HepG2 (cell line): ENCODE data around the gene TMED3. TPM values are rescaled to one million over a fixed set of nuclear protein-coding genes. Genes with fewer than 3 reads are reported as not detected.

ENCODE experiments used
- ATAC-seq: fragments of 200-7000 bp; cut with Tn5 transposase; 3 replicates; pipeline ENCODE4 v1.9.1; 2020; ENCODE audit warnings: mild to moderate bottlenecking, moderate library complexity
- BruUV-seq: library from RNA; stranded (reverse); fragments of 400-500 nt; replicated peaks from 2 replicates; lab custom pipeline; 2021; lab: Mats Ljungman, UMichigan
- CTCF ChIA-PET: fragments of 300-600 bp; formaldehyde crosslinking; extraction: SDS; loops from one replicate; lab custom pipeline; 2021; ENCODE audit warnings: low total read pairs, inconsistent platforms, low intra/inter-chr PET ratio; lab: Yijun Ruan, JAX
- POLR2A ChIA-PET: fragments of 350-600 bp; sonication (Branson Sonifier 250); formaldehyde crosslinking; loops from one replicate; lab custom pipeline; 2020; ENCODE audit warnings: antibody characterized with exemption, inconsistent platforms; lab: Yijun Ruan, JAX
- DNase-seq: peaks from one replicate; pipeline ENCODE4 v3.0.0-alpha.2; 2015; ENCODE audit warnings: low spot score
- FAIRE-seq: peaks from 3 replicates; lab custom pipeline; 2011; peaks lifted over from hg19 to GRCh38; lab: Jason Lieb, UNC
- H2AFZ ChIP-seq: one replicate; pipeline ENCODE4 v1.6.1; 2011; ENCODE audit warnings: low read length, inconsistent platforms
- H3K27ac ChIP-seq: fragments of 300-600 bp; 3 replicates; pipeline ENCODE4 v1.8.0; 2011; ENCODE audit warnings: mixed run types, mild to moderate bottlenecking, mixed read lengths, low read length, inconsistent platforms; ENCODE audit not compliant: insufficient read depth; ENCODE audit errors: extremely low read length
- H3K27me3 ChIP-seq, 2 experiments: fragments of 200-600 bp in 1 of 2; 2 replicates in 1 of 2; 3 replicates in 1 of 2; pipeline versions ENCODE4 v1.6.0 to v1.8.0; 2011; ENCODE audit warnings: low read length in 2 of 2, mild to moderate bottlenecking in 2 of 2, moderate library complexity in 2 of 2, inconsistent platforms in 1 of 2; ENCODE audit not compliant: insufficient read depth in 2 of 2, control insufficient read depth in 1 of 2
- H3K36me3 ChIP-seq, 2 experiments: fragments of 200-600 bp in 1 of 2; replicated peaks in 1 of 2; 2 replicates in 1 of 2; 3 replicates in 1 of 2; pipeline versions ENCODE4 v1.5.1 to v1.8.0; 2011; ENCODE audit warnings: low read length in 2 of 2, inconsistent platforms in 1 of 2; ENCODE audit not compliant: insufficient read depth in 2 of 2, control insufficient read depth in 1 of 2
- H3K4me1 ChIP-seq: 2 replicates; pipeline ENCODE4 v1.5.1; 2012; ENCODE audit warnings: low read length, inconsistent platforms; ENCODE audit not compliant: insufficient read depth
- H3K4me2 ChIP-seq: 2 replicates; pipeline ENCODE4 v1.6.0; 2011; ENCODE audit warnings: low read depth, low read length, inconsistent platforms
- H3K4me3 ChIP-seq, 3 experiments: fragments of 200-600 bp in 1 of 3; sonication (generic), shearing (Covaris generic) in 1 of 3; replicated peaks in 1 of 3; 2 replicates each; pipeline ENCODE4 v1.5.1; 2011 to 2016; ENCODE audit warnings: low read length in 3 of 3, inconsistent platforms in 2 of 3, low read depth in 2 of 3, mild to moderate bottlenecking in 2 of 3, control low read depth in 1 of 3, mixed read lengths in 1 of 3; ENCODE audit not compliant: insufficient read depth in 1 of 3
- H3K79me2 ChIP-seq: one replicate; pipeline ENCODE4 v1.6.1; 2011; ENCODE audit warnings: low read length, inconsistent platforms; ENCODE audit not compliant: insufficient read depth
- H3K9ac ChIP-seq: 2 replicates; pipeline ENCODE4 v1.6.0; 2011; ENCODE audit warnings: mild to moderate bottlenecking, low read depth, low read length, inconsistent platforms; ENCODE audit not compliant: insufficient read depth
- H3K9me3 ChIP-seq: 2 replicates; pipeline ENCODE4 v1.5.1; 2012; ENCODE audit warnings: mild to moderate bottlenecking, low read length
- H4K20me1 ChIP-seq: 2 replicates; pipeline ENCODE4 v1.6.0; 2011; ENCODE audit warnings: inconsistent platforms, mild to moderate bottlenecking, low read length, moderate library complexity; ENCODE audit not compliant: insufficient read depth
- ETV6 ChIP-seq: sonication (generic); formaldehyde crosslinking; conservative IDR thresholded peaks from 2 replicates; pipeline ENCODE4 v1.4.0; 2020; ENCODE audit warnings: missing genetic modification reagents
- HMG20B ChIP-seq: conservative IDR thresholded peaks from 2 replicates; pipeline ENCODE4 v1.6.1; 2016; ENCODE audit warnings: missing genetic modification reagents, missing compliant biosample characterization
- IKZF1 ChIP-seq: fragments of 450-650 bp; IDR thresholded peaks from 2 replicates; pipeline ENCODE4 v1.7.1; 2016
- RCOR2 ChIP-seq: IDR thresholded peaks from 2 replicates; pipeline ENCODE4 v1.6.1; 2016; ENCODE audit warnings: missing biosample characterization, missing genetic modification reagents
- TBL1XR1 ChIP-seq: fragments of 150-350 bp; IDR thresholded peaks from 2 replicates; pipeline ENCODE4 v1.6.1; 2014; ENCODE audit warnings: borderline replicate concordance, low read length; ENCODE audit not compliant: partially characterized antibody
- TMF1 ChIP-seq: sonication (generic); formaldehyde crosslinking; IDR thresholded peaks from 2 replicates; pipeline ENCODE4 v1.8.1; 2022; ENCODE audit warnings: low read depth, missing genetic modification reagents
- TSC22D2 ChIP-seq: sonication (generic); formaldehyde crosslinking; IDR thresholded peaks from 2 replicates; pipeline ENCODE4 v1.5.1; 2020; ENCODE audit warnings: missing genetic modification reagents, mild to moderate bottlenecking, borderline replicate concordance
- ZIK1 ChIP-seq: sonication (generic); formaldehyde crosslinking; IDR thresholded peaks from 2 replicates; pipeline ENCODE4 v1.5.0; 2020; ENCODE audit warnings: mild to moderate bottlenecking, low read depth, missing genetic modification reagents, borderline replicate concordance
- WGBS: methylation state at CpG from one replicate; pipeline ENCODE4 v1.1.6; 2017; ENCODE audit warnings: low lambda C conversion rate; 5-methylcytosine and 5-hydroxymethylcytosine counted together
- in situ Hi-C: cut with HindIII; loops from 2 replicates; pipeline ENCODE4 v1.10.0; 2017; ENCODE audit warnings: low pct_unique_long_range_greater_than_20kb; ENCODE audit not compliant: extremely low pct_ligation_motif_present
- intact Hi-C: fragments of 100-400 bp; cut with micrococcal nuclease; formaldehyde crosslinking; loops from one replicate; pipeline ENCODE4 v1.10.0; 2022; ENCODE audit not compliant: unreplicated experiment
- polyA plus RNA-seq, 8 experiments: library from polyadenylated mRNA; depleted of rRNA in 3 of 8; stranded (reverse) in 7 of 8; unstranded in 1 of 8; fragments of >200 nt; fragmentation: Illumina TruSeq in 4 of 8; extraction: Trizol in 4 of 8; gene quantifications; 2 replicates each; pipeline versions ENCODE4 v1.2.1 to v1.2.3, GENCODE V29; 2011 to 2016; ENCODE audit warnings: low read depth in 4 of 8, missing spikeins in 1 of 8, mixed read lengths in 1 of 8; ENCODE audit not compliant: insufficient read depth in 1 of 8
- total RNA-seq, 5 experiments: library from RNA; depleted of rRNA; stranded (reverse); fragments of >200 nt; fragmentation: Illumina TruSeq; extraction: Trizol; gene quantifications; 2 replicates each; pipeline ENCODE4 v1.2.3, GENCODE V29; 2016; ENCODE audit warnings: low read depth in 1 of 5
- TF ChIP-seq, protein P1 (sequence below): sonication (generic); formaldehyde crosslinking; IDR thresholded peaks from 2 replicates; pipeline ENCODE4 v1.8.0; 2022; ENCODE audit warnings: missing genetic modification reagents, mild to moderate bottlenecking, inconsistent platforms, borderline replicate concordance
- TF ChIP-seq, protein P2 (sequence below): sonication (generic); formaldehyde crosslinking; IDR thresholded peaks from 2 replicates; pipeline ENCODE4 v1.5.1; 2020; ENCODE audit warnings: missing genetic modification reagents, mild to moderate bottlenecking, borderline replicate concordance
- TF ChIP-seq, protein P3 (sequence below): sonication (generic); formaldehyde crosslinking; IDR thresholded peaks from 2 replicates; pipeline ENCODE4 v1.4.0; 2020; ENCODE audit warnings: mild to moderate bottlenecking, missing genetic modification reagents
- TF ChIP-seq, protein P4 (sequence below): sonication (generic); formaldehyde crosslinking; IDR thresholded peaks from 2 replicates; pipeline ENCODE4 v1.4.0; 2020; ENCODE audit warnings: missing genetic modification reagents, borderline replicate concordance

The TMED3 gene
- total and polyA plus RNA-seq, 2 of the 13 experiments (the other 11 are each of a cell fraction or from before 2014, with no cell fraction given): 125 to 155 TPM

DNA sequence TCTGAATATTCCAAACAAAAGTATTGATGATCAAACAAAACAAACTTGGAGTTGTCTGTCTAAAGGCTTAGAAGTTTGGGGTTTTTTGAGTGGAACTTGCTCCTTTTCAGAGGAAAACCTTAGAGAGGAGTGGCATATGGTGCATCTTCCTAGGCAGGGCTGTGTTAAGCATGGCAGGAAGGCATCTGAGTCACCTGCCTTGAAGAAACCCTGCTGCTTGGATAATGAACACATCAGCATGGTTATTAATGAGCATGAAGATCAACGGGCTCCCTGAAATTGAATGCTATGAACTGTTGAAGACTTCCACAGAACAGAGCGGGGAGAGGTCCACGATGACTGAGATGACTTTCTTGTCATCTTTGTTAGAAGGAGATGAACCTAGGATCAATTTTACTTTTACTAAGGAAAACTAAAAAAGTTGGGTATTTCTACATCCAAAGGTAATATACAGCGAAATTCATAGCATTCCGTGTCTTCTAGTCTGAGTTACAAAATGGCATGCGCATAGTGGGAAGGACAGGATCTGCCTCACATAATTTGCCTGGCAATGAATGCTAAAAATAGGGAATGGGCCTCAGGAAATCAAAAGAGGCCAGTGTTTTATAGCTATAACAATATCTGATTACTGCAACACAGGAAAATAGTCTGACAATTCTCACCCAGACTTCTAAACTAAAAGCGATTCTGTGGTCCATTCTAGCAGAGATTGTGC lies 11.6 kb upstream of the TMED3 start:
- Histone ChIP-seq H3K27me3 (peaks cover 0 to 11% of the 10 kb centered on the region in 2 experiments; a peak in 2 of 5 replicates), H3K9me3 (no peaks in the 10 kb centered on the region), H3K27ac (no peak overlapping the region), H3K79me2 (no peaks in the 10 kb centered on the region), H3K9ac (no peak overlapping the region), H3K4me1 (no peaks in the 10 kb centered on the region), H3K4me3 (no peak overlapping the region), H3K4me2 (no peak overlapping the region), H2AFZ (no peak overlapping the region), H4K20me1 (no peaks in the 10 kb centered on the region), H3K36me3 (no peaks in the 10 kb centered on the region)
- FAIRE-seq (no peak), DNase-seq (no peak), ATAC-seq (no peak)
- no TSS peak for BruUV-seq
- 16% methylated on average over 7 of the region's 7 CpGs for WGBS
- intact Hi-C loops: no loop called here
- POLR2A ChIA-PET: no interaction called here
- in situ Hi-C loops: no loop called here
- CTCF ChIA-PET: no interaction called here
- TF ChIP-seq ZIK1 (CRISPR knock-in tag) (no peak), ETV6 (CRISPR knock-in tag) (no peak), HMG20B (CRISPR knock-in tag) (no peak), RCOR2 (CRISPR knock-in tag) (no peak), TSC22D2 (CRISPR knock-in tag) (no peak), IKZF1 (no peak), TBL1XR1 (no peak), TMF1 (CRISPR knock-in tag) (no peak)
- TF ChIP-seq, protein P1, sequence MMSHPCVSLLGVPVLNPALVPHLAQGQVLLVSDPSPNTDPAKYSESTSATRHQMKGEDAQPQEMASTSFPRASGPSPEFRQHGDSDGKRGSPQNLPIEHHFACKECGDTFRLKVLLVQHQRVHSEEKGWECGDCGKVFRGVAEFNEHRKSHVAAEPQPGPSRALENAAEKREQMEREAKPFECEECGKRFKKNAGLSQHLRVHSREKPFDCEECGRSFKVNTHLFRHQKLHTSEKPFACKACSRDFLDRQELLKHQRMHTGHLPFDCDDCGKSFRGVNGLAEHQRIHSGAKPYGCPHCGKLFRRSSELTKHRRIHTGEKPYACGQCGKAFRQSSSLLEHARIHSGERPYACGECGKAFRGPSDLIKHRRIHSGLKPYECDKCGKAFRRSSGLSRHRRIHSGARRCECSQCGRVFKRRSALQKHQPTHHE (CRISPR knock-in tag): no peak
- TF ChIP-seq, protein P2, sequence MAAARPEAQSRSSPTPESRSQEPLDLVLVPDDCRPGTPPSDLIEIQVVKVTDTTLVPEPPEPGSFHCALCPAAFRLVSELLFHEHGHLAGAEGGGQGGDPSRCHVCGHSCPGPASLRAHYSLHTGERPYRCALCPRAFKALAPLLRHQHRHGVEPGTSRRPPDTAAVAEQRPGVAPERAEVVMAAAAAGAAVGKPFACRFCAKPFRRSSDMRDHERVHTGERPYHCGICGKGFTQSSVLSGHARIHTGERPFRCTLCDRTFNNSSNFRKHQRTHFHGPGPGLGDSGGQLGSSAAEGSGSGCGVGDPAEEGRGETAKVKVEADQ: no peak
- TF ChIP-seq, protein P3, sequence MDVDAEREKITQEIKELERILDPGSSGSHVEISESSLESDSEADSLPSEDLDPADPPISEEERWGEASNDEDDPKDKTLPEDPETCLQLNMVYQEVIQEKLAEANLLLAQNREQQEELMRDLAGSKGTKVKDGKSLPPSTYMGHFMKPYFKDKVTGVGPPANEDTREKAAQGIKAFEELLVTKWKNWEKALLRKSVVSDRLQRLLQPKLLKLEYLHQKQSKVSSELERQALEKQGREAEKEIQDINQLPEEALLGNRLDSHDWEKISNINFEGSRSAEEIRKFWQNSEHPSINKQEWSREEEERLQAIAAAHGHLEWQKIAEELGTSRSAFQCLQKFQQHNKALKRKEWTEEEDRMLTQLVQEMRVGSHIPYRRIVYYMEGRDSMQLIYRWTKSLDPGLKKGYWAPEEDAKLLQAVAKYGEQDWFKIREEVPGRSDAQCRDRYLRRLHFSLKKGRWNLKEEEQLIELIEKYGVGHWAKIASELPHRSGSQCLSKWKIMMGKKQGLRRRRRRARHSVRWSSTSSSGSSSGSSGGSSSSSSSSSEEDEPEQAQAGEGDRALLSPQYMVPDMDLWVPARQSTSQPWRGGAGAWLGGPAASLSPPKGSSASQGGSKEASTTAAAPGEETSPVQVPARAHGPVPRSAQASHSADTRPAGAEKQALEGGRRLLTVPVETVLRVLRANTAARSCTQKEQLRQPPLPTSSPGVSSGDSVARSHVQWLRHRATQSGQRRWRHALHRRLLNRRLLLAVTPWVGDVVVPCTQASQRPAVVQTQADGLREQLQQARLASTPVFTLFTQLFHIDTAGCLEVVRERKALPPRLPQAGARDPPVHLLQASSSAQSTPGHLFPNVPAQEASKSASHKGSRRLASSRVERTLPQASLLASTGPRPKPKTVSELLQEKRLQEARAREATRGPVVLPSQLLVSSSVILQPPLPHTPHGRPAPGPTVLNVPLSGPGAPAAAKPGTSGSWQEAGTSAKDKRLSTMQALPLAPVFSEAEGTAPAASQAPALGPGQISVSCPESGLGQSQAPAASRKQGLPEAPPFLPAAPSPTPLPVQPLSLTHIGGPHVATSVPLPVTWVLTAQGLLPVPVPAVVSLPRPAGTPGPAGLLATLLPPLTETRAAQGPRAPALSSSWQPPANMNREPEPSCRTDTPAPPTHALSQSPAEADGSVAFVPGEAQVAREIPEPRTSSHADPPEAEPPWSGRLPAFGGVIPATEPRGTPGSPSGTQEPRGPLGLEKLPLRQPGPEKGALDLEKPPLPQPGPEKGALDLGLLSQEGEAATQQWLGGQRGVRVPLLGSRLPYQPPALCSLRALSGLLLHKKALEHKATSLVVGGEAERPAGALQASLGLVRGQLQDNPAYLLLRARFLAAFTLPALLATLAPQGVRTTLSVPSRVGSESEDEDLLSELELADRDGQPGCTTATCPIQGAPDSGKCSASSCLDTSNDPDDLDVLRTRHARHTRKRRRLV: no peak
- TF ChIP-seq, protein P4, sequence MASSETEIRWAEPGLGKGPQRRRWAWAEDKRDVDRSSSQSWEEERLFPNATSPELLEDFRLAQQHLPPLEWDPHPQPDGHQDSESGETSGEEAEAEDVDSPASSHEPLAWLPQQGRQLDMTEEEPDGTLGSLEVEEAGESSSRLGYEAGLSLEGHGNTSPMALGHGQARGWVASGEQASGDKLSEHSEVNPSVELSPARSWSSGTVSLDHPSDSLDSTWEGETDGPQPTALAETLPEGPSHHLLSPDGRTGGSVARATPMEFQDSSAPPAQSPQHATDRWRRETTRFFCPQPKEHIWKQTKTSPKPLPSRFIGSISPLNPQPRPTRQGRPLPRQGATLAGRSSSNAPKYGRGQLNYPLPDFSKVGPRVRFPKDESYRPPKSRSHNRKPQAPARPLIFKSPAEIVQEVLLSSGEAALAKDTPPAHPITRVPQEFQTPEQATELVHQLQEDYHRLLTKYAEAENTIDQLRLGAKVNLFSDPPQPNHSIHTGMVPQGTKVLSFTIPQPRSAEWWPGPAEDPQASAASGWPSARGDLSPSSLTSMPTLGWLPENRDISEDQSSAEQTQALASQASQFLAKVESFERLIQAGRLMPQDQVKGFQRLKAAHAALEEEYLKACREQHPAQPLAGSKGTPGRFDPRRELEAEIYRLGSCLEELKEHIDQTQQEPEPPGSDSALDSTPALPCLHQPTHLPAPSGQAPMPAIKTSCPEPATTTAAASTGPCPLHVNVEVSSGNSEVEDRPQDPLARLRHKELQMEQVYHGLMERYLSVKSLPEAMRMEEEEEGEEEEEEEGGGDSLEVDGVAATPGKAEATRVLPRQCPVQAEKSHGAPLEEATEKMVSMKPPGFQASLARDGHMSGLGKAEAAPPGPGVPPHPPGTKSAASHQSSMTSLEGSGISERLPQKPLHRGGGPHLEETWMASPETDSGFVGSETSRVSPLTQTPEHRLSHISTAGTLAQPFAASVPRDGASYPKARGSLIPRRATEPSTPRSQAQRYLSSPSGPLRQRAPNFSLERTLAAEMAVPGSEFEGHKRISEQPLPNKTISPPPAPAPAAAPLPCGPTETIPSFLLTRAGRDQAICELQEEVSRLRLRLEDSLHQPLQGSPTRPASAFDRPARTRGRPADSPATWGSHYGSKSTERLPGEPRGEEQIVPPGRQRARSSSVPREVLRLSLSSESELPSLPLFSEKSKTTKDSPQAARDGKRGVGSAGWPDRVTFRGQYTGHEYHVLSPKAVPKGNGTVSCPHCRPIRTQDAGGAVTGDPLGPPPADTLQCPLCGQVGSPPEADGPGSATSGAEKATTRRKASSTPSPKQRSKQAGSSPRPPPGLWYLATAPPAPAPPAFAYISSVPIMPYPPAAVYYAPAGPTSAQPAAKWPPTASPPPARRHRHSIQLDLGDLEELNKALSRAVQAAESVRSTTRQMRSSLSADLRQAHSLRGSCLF (CRISPR knock-in tag): no peak
